ENCODE results near the gene LRRC47.

LRRC47 gene

GRCh38 chr1:3743826-3744225 is 52.5 kb downstream of the LRRC47 start:
- TF ChIP-seq CTCF (IDR thresholded peaks at IDR 0.05; ENCODE audit: insufficient read depth, low read depth, low read length, missing control alignments), result no peak
- H3K4me3 ChIP-seq (ENCODE audit: low read depth, low read length), result no peak overlapping the region
- DNase-seq (ENCODE audit: low read depth), result no peak

- DNase-seq (ENCODE audit: low read depth), result no peak
- no peak overlapping the region for H3K4me3 ChIP-seq (ENCODE audit: low read depth, low read length)
- TF ChIP-seq CTCF (IDR thresholded peaks at IDR 0.05; ENCODE audit: insufficient read depth, low read depth, low read length, missing control alignments), result no peak
Observed at GRCh38 chr1:3743421-3743820, 52.9 kb downstream of the LRRC47 start.

DNA sequence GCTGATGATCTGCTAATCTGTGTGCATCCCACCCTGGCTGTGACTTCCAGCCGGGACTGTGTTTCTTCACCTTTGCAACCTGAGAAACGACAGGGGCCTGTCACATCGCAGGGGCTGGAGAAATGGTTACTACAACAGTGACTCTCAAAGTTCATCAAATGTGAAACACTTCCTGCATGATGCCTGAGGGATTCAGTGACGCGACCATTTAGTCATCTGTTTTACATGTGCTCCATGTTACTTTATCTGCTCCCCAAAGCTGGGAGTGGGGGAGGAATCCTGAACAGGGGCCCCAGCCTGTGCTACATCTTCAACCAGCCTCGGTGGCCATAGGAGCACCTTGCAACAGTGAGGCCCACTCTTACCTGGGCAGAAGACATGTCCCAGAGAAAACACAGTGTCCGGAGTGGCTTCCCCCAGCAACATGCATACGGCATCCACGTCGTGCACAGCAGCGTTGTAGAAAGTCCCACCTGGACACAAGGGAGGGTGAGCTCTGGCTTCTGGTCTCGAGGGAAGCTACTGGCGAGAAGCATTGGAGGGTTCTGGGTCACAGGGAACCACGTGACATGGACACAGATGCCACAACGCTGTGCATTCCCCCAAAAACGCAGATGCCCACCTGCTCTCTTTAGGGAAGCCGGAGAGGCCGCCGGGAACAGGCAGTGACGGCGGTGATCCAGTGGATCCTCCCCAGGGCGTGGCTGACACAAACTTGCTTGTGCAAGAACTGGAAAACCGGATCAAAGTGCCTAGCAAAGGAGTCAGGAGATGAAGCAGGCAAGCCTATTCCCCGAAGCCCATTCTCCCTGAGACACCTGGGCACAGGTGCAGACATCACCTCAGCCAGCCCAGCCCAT is 53.6 kb downstream of the LRRC47 start:
- no peak for DNase-seq (ENCODE audit: low read depth)
- H3K4me3 ChIP-seq (ENCODE audit: low read depth, low read length), result no peak overlapping the region
- TF ChIP-seq CTCF (IDR thresholded peaks at IDR 0.05; ENCODE audit: insufficient read depth, low read depth, low read length, missing control alignments), result no peak

- DNase-seq (ENCODE audit: low read depth), result no peak
Observed at GRCh38 chr1:3741566-3742438, 54.5 kb downstream of the LRRC47 start.

GRCh38 chr1:3740752-3741151 is 55.5 kb downstream of the LRRC47 start:
- DNase-seq (ENCODE audit: low read depth), result no peak
- TF ChIP-seq CTCF (IDR thresholded peaks at IDR 0.05; ENCODE audit: insufficient read depth, low read depth, low read length, missing control alignments), result no peak
- H3K4me3 ChIP-seq (ENCODE audit: low read depth, low read length), result no peak overlapping the region

More at GRCh38 chr1:3741566-3742438, 54.5 kb downstream of the LRRC47 start:
- TF ChIP-seq CTCF (IDR thresholded peaks at IDR 0.05; ENCODE audit: insufficient read depth, low read depth, low read length, missing control alignments), result no peak
- H3K4me3 ChIP-seq (ENCODE audit: low read depth, low read length), result no peak overlapping the region

- H3K4me3 ChIP-seq (ENCODE audit: low read depth, low read length), result no peak overlapping the region
- no peak for DNase-seq (ENCODE audit: low read depth)
- no peak for TF ChIP-seq CTCF (IDR thresholded peaks at IDR 0.05; ENCODE audit: insufficient read depth, low read depth, low read length, missing control alignments)
Observed at GRCh38 chr1:3740042-3740441, 56.3 kb downstream of the LRRC47 start.
